ENCODE measurements around the gene PHLDA2.
"Not testable (repeated sequence)": the region's sequence is repeated elsewhere in the genome, so short reads cannot be mapped to it uniquely, and the experiment has no call there.

The PHLDA2 gene

DNA sequence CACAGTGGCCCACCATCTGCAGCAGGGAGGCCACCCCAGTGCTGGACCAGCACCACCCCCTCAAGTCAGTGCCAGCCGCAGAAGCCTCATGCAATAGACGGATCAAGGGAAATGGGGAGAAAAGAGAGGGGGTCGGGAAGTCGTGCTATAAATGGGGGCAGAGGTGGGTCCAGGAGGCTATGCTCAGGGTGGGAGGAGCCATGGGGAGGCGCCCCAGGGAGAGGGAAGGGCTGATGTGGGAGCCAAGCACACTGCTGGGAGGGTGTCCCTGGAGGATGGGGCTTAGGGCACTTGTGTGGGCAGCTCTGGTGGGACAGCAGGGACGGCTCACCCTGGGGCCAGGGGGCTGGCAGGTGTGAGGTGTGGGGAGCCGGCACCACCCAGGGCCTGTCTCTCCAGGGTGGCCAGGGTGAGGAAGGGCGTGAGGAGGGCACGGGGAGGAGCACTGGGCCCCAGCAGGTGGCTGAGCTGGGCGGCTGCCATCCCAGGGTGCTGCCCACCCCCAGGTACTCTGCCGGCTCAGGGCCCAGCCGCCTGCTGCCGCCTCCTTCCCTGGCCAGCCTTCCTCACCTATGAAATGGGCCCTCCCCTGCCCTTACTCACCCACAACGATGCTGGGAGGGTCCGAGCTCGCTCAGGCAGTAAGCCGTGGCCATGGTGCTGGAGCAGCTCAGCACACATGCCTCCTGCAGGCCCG, 18.0 kb downstream of the PHLDA2 start:
- DNase-seq (ENCODE audit: insufficient read length, low spot score): no peak
- TF ChIP-seq POLR2AphosphoS5 (IDR thresholded peaks at IDR 0.05; ENCODE audit: low read depth, low read length): no peak
- no peak for TF ChIP-seq POU2F2 (IDR thresholded peaks at IDR 0.05; ENCODE audit: low read depth, low read length)
- TF ChIP-seq TAF1 (IDR thresholded peaks at IDR 0.05; ENCODE audit: low read depth, low read length): no peak
- TF ChIP-seq SPI1 (IDR thresholded peaks at IDR 0.05; ENCODE audit: low read depth, low read length): no peak
- TF ChIP-seq PAX5 (IDR thresholded peaks at IDR 0.05; ENCODE audit: insufficient read depth, low read length, severe bottlenecking): no peak
- no peak for TF ChIP-seq POLR2A (IDR thresholded peaks at IDR 0.05; ENCODE audit: low read depth, low read length)
- FAIRE-seq: no peak

DNA sequence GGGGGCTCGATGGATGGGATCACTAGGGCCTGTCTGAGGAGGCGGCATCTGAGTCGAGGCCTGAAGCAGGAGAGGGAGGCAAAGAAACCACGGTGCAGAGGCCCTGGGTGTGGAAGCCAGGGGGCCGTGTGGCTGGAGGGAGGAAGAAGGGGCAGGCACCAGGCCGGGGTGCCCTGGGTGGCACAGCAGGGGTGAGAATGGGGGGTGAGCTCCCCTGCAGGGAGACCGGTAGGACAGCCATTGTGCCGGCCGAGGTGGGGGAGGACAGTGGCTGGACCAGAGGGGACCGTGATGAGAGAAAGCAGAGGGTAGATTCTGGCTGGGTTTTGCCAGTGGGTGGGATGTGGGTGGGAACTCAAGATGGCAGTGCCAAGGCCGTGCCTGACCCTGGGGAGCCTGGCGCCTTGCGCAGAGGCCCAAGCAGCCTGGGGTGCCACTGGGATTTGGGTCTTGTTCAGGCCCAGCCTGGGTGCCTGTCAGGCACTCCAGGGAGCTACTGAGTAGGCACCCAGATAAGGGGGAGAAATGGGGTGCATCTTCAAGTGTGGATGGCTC, 18.7 kb downstream of the PHLDA2 start:
- TF ChIP-seq TAF1 (IDR thresholded peaks at IDR 0.05; ENCODE audit: low read depth, low read length) (no peak), POLR2AphosphoS5 (IDR thresholded peaks at IDR 0.05; ENCODE audit: low read depth, low read length) (no peak), PAX5 (IDR thresholded peaks at IDR 0.05; ENCODE audit: insufficient read depth, low read length, severe bottlenecking) (no peak), POU2F2 (IDR thresholded peaks at IDR 0.05; ENCODE audit: low read depth, low read length) (no peak), POLR2A (IDR thresholded peaks at IDR 0.05; ENCODE audit: low read depth, low read length) (no peak), SPI1 (IDR thresholded peaks at IDR 0.05; ENCODE audit: low read depth, low read length) (no peak)
- FAIRE-seq: no peak
- no peak for DNase-seq (ENCODE audit: insufficient read length, low spot score)

DNA sequence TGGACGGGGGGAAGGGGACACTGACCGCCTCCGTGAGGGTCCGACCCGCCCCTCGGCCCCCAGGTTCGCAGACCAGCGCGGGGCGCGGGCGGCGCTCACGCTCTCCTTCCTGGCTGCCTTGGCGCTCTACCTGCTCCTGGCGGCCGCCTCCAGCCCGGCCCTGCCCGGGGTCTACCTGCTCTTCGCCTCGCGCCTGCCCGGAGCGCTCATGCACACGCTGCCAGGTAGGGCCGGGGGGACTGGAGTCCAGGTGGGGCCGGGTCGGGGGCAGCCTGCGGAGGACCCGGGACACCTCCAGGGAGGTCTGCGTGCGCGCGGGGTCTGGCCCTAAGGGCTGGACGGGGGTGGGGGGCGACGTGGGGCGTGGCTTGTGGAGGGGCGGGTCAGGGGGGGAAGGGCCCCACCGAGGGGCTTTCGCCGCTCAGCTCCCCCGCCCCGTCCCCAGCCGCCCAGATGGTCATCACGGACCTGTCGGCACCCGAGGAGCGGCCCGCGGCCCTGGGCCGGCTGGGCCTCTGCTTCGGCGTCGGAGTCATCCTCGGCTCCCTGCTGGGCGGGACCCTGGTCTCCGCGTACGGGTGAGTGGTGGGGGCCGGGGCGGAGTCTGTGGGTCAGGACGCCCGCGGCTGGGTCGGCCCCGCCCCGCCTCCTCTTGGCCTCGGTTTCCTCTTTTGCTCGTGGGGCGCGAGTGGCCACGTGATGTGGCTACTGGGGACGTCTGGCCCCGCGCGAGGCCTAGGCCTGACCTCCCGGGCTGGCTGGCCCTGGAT, 19.9 kb downstream of the PHLDA2 start:
- FAIRE-seq (no peak), DNase-seq (ENCODE audit: insufficient read length, low spot score) (no peak)
- TF ChIP-seq PAX5 (IDR thresholded peaks at IDR 0.05; ENCODE audit: insufficient read depth, low read length, severe bottlenecking) (no peak), SPI1 (IDR thresholded peaks at IDR 0.05; ENCODE audit: low read depth, low read length) (no peak), POLR2AphosphoS5 (IDR thresholded peaks at IDR 0.05; ENCODE audit: low read depth, low read length) (no peak), TAF1 (IDR thresholded peaks at IDR 0.05; ENCODE audit: low read depth, low read length) (no peak), POLR2A (IDR thresholded peaks at IDR 0.05; ENCODE audit: low read depth, low read length) (no peak), POU2F2 (IDR thresholded peaks at IDR 0.05; ENCODE audit: low read depth, low read length) (no peak)

DNA sequence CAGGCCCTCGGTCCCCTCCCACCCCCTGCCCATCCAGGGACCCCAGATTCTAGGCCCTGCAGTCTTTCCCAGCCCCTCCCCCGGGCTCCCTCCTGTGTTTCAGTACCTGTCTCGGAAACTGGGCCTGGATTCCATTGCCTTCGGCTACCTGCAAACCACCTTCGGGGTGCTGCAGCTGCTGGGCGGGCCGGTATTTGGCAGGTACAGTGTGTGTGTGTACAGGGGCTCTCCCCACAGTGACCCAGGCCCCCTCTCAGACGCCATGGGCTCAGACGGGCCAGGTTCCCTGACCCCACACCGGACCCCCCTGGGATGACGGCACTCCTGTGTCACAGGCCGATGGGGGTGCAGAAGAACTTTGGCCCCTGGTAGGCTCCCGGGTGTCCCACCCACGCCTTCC, 21.1 kb downstream of the PHLDA2 start:
- FAIRE-seq (no peak), DNase-seq (ENCODE audit: insufficient read length, low spot score) (no peak)
- TF ChIP-seq POLR2A (IDR thresholded peaks at IDR 0.05; ENCODE audit: low read depth, low read length) (no peak), POLR2AphosphoS5 (IDR thresholded peaks at IDR 0.05; ENCODE audit: low read depth, low read length) (no peak), SPI1 (IDR thresholded peaks at IDR 0.05; ENCODE audit: low read depth, low read length) (no peak), POU2F2 (IDR thresholded peaks at IDR 0.05; ENCODE audit: low read depth, low read length) (no peak), TAF1 (IDR thresholded peaks at IDR 0.05; ENCODE audit: low read depth, low read length) (no peak), PAX5 (IDR thresholded peaks at IDR 0.05; ENCODE audit: insufficient read depth, low read length, severe bottlenecking) (no peak)

DNA sequence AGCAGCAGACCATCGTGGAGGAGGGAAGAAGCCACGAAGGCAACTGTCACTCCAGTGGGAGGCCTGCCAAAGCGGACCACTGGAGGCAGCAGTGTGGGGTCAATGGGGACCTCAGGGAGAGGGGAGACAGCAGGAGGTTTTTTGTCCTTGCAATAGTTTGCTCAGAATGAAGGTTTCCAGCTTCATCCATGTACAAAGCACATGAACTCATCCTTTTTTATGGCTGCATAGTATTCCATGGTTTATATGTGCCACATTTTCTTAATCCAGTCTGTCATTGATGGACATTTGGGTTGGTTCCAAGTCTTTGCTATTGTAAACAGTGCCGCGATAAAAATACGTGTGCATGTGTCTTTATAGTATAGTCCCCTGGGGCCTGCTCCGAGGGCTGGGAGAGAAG, 23.9 kb downstream of the PHLDA2 start:
- FAIRE-seq; DNase-seq (ENCODE audit: insufficient read length, low spot score): not testable (repeated sequence)

DNA sequence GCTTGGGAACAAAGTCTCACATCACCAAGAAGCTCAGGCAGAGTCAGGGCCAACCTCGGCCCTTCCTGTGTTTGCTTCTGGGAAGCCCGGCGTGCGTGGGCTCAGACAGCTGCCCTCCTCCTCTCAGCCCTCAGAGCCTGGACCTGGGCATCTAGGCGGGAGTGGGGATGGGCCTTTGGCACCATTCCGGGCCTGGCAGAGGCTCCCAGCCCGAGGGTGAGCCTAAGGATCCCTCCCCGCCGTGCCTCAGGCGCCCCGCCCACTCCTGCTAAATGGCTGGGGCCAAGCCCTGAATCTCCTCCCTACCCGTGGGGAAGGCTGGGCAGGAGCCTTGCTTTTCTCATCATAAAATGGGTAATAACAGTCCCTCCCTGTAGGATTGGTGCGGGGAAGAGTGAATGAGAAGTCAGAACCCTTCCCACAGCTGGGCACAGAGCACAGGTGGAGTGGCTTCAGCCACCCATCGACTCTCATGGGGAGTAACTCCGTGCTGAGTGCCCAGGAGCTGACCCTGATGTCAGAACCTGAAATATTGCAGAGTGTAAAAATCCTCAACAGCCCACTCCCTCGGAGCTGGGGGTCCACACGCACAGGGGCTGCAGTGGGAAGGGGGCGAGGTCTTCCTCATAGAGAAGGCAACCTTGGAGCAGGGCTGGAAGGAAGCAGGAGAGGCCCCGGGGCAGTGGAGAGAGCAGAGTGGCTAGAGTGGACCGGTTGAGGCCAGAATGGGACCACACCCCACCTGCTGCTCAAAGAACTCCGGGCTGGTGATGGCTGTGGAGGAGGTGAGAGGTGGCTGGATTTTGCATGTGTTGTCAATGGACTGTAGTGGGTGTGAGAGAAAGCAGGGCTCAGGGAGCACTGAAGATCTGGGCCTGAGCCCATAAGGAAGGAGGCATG, 24.8 kb downstream of the PHLDA2 start:
- DNase-seq (ENCODE audit: insufficient read length, low spot score) (no peak), FAIRE-seq (no peak)
- TF ChIP-seq POLR2AphosphoS5 (IDR thresholded peaks at IDR 0.05; ENCODE audit: low read depth, low read length): no peak
- TF ChIP-seq PAX5 (IDR thresholded peaks at IDR 0.05; ENCODE audit: insufficient read depth, low read length, severe bottlenecking): no peak
- TF ChIP-seq POLR2A (IDR thresholded peaks at IDR 0.05; ENCODE audit: low read depth, low read length): no peak

DNA sequence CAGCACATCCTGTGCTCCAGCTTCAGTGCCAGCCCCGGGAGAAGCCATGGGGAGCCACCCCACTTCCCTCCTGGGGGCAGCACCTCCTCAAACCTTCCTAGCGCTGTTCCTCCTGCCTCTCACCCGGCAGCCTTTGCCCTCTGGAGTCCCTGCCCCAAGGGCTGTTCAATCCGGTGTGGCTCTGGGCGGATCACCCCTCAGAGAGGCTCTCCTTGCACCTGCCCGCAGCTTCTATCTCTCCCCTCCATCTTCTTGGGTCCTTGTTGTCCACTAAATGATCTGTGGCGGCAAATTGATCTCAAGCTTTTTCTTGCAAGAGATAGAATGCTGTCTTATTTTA, 25.6 kb downstream of the PHLDA2 start:
- DNase-seq (ENCODE audit: insufficient read length, low spot score): no peak
- TF ChIP-seq POU2F2 (IDR thresholded peaks at IDR 0.05; ENCODE audit: low read depth, low read length) (no peak), TAF1 (IDR thresholded peaks at IDR 0.05; ENCODE audit: low read depth, low read length) (no peak), SPI1 (IDR thresholded peaks at IDR 0.05; ENCODE audit: low read depth, low read length) (no peak), POLR2A (IDR thresholded peaks at IDR 0.05; ENCODE audit: low read depth, low read length) (no peak), PAX5 (IDR thresholded peaks at IDR 0.05; ENCODE audit: insufficient read depth, low read length, severe bottlenecking) (no peak), POLR2AphosphoS5 (IDR thresholded peaks at IDR 0.05; ENCODE audit: low read depth, low read length) (no peak)
- no peak for FAIRE-seq

DNA sequence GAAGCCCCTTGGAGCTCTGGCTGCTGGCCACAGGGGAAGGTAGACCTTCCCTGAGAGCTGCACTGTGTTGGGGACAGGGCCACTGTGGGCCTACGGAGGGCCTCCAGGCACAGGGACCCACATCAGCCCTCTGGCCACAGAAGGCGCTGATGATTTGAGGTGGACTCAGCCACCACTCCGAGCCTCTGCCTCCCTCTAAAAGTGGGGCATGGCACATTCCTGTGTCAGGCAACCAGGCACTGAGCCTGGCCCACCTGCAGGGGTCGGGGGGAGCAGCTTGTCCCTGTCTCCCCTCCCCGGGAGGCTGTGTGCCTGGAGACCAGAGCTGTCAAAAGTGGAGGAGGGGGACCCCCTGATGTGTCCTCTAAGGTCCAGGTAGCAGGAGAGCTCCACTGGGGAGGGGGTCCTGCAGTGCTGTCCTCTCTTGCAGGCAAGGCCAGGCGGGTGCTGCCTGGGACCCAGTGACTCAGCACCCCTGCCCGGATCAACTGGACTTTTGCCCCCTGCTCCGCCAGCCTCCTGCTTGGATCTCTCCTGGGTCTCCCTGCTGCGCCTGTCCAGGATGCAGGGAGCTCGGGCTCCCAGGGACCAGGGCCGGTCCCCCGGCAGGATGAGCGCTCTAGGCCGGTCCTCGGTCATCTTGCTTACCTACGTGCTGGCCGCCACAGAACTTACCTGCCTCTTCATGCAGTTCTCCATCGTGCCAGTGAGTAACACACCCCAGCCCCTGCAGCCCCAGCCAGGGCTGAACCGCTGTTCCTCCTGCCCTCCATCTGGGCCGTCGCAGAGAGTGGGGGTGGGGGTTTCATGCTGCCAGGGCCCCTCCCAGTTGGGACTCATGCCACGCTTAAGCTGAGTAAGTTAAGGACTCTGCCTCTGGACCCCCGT, 26.2 kb downstream of the PHLDA2 start:
- no peak for TF ChIP-seq PAX5 (IDR thresholded peaks at IDR 0.05; ENCODE audit: insufficient read depth, low read length, severe bottlenecking)
- TF ChIP-seq POLR2A (IDR thresholded peaks at IDR 0.05; ENCODE audit: low read depth, low read length): no peak
- TF ChIP-seq TAF1 (IDR thresholded peaks at IDR 0.05; ENCODE audit: low read depth, low read length): no peak
- no peak for TF ChIP-seq POU2F2 (IDR thresholded peaks at IDR 0.05; ENCODE audit: low read depth, low read length)
- TF ChIP-seq SPI1 (IDR thresholded peaks at IDR 0.05; ENCODE audit: low read depth, low read length): no peak
- no peak for TF ChIP-seq POLR2AphosphoS5 (IDR thresholded peaks at IDR 0.05; ENCODE audit: low read depth, low read length)
- no peak for FAIRE-seq
- no peak for DNase-seq (ENCODE audit: insufficient read length, low spot score)

All from GM12891 (cell line).